HuH-7 (cell line): ENCODE measurements around the gene ZSWIM6.

Source experiments
- DNase-seq: peaks from one replicate; pipeline ENCODE4 v3.0.0; 2011; ENCODE audit warnings: low spot score

Gene ZSWIM6

DNA sequence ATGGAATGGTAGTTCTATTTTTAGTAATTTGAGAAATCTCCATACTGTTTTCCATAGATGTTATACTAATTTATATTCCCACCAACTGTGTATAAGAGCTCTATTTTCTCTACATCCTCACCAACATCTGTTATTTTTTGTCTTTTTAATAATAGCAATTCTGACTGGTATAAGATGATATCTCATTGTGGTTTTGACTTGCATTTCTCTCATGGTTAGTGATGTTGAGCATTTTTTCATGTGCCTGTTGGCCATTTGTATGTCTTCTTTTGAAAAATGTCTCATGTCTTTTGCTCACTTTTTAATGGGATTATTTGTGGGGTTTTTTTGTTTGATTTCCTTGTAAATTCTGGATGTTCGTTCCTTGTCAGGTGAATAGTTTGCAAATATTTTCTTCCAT, 154.4 kb downstream of the ZSWIM6 start:
- DNase-seq: no peak

DNA sequence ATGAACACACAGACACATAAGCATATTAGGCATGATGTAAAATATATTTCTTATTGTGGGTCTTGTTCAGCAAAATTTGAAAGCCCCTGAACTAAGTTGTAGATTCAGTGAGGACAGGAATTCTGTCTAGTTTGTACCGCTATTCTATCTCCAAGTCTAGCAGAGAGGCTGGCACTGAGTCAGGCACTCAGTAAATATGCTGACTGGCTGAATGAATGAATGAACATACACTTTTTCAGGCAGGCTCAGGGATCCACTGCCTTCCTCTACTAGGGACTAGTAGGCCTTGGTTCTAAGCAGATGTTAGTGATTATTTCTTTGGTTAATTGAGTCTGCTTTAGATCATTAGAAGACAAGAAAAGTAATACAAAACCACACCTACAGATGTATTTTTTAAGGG, 157.5 kb downstream of the ZSWIM6 start:
- no peak for DNase-seq

DNA sequence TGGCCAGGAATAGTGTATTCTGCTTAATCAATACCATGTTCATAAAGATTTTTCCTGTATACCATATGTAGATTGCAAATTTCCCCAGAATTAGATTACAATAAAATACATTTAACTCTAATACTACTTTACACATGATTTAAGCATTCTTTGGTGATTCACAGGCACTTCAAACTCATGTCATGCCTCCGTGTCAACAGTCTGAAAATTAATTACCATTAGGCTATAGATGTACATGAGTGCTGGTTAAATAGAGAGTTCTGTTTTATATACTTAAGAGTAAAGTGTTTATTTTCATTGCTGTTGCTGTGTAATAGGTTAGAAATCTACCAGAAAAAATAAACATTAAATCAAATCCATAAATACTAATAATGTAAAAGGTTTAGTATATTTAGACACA, 159.8 kb downstream of the ZSWIM6 start:
- no peak for DNase-seq

DNA sequence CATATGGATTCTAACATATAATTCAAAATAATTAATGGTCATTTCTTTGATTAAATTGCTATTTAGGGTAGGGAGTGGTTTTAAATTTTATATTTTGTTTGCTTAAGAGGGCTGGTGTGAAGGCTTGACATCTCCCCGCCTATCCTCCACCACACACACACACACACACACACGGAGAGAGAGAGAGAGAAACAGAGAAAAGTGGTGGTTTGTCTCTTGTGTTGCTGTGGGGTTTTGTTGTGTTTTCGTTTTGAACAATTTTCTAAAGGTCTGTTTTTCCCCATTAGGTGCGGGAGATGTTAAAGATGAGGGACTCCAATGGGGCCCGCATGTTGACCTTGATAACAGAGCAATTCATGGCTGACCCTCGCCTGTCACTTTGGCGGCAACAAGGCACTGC, 161.9 kb downstream of the ZSWIM6 start:
- no peak for DNase-seq

DNA sequence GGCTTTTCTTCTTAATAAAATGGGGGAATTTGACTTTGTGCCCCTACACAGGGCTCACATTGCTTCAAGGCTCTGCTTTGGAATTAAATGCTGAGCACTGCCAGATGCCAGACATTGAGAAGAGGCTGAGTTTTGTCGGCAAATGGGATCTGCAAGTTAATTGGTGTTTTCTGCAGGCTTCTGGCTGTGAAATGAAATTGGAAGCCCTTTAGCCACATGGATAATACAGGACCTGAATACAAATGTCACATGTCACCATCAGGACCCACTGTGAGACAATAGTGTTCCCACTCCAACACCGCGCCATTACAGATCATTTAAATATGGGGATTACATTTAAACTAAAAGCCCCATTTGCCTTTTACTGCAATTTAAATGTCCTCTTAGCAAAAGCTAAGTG, 164.4 kb downstream of the ZSWIM6 start:
- no peak for DNase-seq

DNA sequence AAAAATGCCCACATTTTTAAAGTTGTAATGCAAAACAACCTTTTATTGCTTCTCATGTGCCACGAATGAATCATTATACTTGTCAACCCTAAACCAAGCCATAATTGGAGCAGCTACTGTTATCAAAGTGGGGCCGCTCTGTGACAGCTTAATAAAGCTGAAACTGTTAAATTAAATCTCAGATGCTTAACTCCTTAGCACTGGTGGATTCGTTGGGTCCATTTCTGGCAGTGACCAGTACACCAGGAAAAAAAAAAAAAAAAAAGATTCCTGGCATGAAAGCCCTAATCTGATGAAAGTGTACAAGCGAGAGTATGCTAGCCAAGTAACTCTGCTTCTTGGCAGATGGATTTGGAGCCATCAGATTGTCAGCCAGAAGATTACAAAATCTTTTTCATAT, 164.8 kb downstream of the ZSWIM6 start:
- no peak for DNase-seq

DNA sequence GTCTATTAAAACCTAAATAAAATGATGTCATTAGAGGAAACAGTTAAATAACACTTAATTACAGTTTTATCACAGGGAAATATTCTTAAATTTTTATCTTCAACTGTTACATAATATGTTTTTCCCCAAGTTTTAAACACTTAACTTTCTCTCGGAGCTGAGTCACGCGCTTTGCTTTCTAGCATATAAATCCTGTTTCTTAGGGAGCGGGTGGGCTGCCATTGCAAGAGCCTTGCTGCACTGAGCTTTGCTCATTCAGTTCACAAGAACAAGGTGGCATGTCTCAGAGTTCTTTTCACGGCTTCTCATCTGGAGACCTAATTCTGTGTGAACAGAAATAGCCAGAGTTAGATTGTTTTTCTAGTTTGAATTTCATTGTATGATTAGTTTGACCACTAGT, 166.1 kb downstream of the ZSWIM6 start:
- no peak for DNase-seq

DNA sequence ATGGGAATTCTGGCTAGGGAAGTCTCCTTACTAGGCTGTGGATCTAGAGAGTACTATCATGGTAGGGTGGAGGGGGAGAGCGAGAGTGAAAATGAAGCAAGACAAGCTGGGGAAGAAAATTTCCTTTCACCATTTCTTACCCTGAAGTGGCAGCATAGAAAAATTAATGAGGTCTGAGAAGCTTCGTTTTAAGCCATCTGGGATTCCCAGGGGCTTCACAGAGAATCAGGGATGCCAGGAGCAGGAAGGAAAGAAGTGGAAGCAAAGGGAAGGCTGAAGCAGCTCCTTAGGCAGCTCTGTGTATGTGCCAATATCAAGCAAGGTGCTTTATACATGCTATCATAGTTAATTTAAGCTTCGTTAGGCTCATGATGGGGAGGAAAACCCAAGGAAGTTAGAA, 169.9 kb downstream of the ZSWIM6 start:
- no peak for DNase-seq

DNA sequence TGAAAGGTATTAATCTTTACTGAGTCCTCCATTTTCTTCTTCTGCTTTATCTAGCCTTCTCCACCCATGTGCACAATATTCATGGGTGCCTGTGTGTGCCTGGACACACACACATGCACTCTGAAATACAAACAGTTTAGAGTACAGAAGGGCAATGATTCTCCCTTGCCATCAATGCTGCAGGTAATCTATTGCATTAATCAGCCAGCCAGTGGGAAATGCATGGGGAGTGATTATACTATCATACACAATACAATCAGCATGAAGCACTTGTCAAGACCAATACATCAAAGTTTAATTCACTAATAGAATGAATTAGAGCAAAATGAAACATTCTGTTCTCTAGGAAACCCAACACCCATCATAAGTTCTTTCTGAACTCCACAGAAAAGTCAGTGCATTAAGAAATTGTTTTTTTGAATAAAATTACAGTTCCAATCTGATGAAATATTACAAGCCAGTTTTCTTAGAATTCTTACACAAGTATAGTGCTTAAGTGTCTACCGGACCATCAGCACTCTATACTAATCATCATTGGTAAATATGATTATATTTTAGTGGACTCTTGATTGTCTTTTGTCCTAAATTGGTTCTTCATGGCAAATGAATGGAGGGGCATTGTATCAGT, 172.2 kb downstream of the ZSWIM6 start:
- DNase-seq: no peak

DNA sequence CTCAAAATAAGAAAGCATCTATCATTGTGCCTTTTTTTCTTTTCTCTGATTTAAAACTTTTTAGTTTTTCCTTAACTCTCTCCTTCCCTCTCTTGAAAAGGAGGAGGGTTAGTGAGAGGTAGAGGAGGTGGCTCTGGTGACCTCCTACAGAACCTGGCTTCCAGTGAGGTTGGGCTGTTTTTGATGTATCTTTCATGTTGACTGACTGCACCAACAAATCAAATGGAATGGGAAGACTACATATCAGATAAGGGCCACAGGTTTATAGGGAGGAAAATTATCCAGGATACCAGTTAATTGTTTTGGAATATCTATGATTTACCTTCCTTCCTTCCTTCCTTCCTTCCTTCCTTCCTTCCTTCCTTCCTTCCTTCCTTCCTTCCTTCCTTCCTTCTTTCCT, 173.2 kb downstream of the ZSWIM6 start:
- no peak for DNase-seq

DNA sequence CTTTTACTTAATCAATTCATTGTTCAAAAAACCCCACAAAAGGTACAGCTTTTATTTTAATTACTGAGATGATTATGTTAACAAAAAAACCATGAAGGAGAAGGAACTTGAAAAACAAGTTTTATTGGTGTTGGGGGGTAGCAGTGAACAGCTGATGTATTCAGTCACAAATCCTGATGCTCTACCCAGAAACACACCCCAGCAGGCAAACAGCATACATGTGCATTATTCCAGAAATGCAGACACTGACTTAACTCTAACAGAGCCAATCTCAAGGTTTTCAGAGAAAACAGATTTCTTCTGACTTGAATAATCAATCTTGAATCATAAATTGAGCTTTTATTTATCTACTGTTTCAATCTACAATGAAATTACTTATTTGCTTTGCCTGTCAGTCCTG, 175.2 kb downstream of the ZSWIM6 start:
- DNase-seq: no peak

DNA sequence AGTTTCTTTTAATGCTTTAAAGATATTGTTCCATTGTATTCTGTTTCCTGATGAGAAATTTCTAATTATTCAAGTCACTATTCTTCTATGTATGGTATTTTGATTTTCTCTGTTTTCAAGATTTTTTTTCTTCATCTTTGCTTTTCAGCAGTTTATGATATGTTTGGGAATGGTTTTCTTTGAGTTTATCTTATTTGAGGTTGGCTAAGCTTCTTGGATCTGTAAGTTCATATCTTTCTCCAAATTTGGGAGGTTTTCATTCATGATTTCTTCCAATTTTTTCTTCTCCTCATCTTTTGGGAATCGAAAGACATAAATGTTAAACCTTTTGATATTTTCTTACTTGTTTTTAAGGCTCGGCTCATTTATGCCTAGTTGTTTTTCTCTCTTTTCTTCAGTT, 184.9 kb downstream of the ZSWIM6 start:
- DNase-seq: no peak

DNA sequence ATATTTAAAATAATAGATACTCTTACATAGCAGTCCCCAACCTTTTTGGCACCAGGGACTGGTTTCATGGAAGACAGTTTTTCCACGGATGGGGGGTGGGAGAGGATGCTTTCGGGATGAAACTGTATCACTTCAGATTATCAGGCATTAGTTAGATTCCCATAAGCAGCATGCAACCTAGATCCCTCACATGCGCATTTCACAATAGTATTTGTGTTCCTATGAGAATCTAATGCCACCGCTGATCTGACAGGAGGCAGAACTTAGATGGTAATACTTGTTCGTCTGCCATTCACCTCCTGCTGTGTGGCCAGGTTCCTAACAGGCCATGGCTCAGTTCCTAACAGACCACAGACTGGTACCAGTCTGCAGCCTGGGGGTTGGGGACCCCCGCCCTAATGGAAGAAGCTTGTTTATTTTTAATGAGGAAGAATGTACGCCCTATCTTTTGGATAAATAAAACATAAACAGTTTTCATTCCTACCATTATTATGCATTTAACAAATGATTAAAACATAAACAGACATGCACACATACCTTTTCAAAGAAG, 187.7 kb downstream of the ZSWIM6 start:
- DNase-seq: no peak

DNA sequence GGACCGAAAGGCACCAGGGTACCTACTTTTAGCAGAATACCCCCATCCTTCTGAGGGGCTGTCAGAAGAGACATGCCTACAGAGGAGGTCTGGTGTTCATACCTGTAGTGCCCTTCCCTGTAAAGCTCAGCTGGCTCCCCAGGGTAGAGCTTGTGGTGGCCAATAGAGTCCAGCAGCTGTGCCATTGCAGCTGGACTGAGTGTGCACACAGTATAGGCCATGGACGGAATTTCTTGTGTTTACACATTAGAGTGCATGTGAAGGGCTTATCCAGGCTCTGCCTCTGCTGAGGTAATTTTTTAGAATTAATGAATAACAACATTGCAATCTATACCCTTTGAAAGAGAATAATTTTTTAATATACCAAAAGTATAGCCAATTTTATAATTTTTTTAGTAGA, 191.0 kb downstream of the ZSWIM6 start:
- DNase-seq: no peak

DNA sequence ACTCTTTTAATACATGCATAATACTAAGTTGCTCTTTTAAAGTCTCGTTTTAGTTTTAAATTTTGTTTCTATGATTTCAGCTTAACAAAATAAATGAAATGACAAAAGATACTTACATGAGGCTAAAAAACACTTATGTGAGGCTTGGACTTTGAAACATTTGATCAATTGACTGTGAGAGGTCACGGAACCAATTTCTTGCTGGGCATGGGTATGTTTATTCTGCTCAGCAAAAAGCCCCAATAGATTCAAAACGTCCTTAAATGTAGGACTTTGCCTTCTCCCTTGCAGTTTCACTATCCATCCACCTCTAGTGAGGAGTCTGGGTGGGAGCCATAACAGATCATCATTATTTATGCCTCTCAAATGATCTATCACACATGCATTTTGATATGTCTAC, 191.9 kb downstream of the ZSWIM6 start:
- DNase-seq: no peak

DNA sequence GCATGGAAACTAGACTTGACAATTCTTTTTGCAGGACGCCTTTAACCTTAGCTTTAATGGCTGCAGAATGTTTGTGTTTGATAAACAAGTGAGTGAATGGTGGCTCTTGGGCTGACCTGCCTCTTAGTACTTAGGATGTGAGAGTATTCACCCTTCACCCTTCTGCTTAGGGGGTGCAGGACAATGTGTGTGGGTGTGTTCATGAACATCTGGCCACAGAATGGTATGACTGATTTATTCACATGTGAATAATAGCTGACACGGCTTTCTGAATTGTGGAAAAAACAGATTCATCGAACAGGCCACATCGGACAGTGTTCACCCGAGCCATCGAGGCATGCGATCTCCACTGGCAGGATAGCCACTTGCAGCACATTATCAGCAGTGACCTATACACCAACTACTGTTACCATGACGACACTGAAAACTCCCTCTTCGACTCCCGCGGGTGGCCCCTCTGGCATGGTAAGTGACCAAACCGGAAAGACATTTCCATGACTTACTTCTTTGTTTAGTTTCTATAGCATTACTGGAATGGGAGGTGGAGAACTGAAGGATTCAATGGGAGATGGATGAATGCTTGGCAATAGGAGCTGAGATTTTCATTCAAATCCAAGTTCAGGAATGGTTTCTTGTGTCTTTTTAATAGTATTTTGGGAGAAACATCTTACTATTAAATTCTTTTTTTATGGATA, 193.6 kb downstream of the ZSWIM6 start:
- no peak for DNase-seq

DNA sequence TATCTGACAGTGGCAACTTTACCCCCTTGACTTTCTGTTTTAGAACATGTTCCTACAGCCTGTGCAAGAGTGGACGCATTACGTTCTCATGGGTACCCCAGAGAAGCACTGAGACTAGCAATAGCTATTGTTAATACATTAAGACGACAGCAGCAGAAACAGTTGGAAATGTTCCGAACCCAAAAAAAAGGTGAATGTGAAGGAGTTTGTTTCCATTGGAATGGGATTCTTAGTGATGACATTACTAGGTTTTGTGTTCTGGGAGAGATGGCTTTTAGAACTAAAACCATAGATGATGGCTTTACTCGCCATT, 194.1 kb downstream of the ZSWIM6 start:
- DNase-seq: no peak

DNA sequence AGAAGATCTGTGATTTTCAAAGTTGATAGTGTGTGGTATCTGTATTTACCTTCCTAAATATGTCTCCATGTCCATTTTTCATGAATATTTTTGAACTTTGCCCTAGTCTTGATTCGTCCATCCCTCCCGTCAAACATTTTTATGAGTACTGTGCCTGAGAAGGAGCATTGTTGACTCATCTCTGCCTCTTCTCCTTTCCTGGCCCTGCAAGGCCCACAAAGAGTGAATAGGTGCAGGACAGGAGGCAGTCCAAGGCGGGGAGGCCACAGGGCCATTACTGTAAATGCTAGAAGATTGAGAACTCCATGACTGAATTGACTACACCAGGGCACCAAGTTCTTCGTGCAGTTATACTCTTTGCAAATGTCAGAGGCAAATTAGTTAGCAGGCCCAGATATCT, 200.9 kb downstream of the ZSWIM6 start:
- no peak for DNase-seq

DNA sequence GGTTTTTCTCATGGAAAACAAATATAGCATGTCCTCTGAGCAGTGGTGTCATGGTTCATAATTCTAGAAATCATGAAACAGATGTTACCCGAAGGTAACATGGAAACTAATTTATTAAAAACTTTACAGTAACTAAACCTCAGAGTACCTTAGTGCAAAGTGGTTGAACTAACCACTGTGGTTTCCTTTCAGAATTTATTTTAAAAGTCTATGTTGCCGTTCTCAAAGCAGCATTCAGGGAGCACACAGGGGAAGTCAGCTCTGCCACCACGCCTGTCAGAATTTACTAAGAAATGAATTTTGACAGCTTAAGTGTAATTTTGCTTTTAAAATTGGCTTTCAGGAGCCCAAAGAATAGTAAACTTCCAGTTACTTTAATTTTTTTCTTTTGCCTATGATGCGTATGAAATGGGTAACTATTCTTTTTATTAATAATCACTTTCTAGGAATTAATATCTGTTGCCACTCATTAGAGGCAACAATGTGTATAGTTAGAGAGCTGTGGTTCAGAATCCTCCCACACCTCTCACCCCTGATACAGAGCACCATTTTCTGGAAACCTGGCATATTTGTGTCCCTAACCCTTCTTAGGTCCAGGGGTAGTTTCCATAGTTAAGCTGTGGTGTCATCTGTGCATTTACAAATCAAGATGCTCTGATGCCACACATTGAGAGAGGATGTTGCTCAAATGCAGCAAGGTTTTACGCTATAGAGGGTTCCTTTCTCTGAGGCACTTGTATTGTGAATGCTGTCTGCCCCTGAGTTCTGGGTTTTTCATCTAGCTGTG, 202.6 kb downstream of the ZSWIM6 start:
- no peak for DNase-seq

DNA sequence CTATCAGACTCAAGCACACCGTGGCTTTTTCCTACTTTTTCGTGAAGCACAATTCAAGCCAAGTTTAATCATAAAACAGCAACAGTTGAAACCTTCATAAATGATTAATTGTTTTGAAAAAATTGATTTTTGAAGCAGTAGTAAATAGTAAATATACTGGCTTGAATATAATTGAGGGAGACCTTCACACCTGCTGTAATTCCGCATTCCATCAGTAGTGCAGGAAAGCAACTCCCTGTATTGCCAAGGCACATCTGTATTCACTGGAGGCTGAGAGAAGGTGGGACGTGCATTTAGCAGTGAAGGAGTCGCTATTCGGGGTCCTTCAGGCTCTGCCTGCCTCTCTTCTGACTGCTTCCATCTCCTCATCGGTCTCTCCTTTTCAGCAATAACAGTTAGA, 203.8 kb downstream of the ZSWIM6 start:
- no peak for DNase-seq

DNA sequence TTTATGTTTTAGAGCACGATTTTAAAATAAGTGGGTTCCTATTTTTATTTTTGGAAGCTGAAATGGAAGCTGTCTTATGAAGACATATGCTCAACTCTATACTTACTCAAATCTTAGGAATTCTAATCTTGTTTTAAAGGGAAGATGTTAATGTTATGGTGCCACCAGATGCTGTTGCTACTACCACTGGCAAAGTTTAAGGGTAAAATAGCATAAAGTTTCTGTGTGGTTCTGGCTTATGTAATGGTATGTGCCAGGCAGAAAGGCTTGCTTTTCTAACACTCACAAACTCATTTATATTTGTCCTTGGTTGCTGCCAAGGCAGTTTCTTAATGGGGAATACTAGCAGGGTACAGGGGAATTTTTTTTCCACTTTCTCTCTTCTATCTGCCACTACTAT, 204.9 kb downstream of the ZSWIM6 start:
- DNase-seq: no peak

DNA sequence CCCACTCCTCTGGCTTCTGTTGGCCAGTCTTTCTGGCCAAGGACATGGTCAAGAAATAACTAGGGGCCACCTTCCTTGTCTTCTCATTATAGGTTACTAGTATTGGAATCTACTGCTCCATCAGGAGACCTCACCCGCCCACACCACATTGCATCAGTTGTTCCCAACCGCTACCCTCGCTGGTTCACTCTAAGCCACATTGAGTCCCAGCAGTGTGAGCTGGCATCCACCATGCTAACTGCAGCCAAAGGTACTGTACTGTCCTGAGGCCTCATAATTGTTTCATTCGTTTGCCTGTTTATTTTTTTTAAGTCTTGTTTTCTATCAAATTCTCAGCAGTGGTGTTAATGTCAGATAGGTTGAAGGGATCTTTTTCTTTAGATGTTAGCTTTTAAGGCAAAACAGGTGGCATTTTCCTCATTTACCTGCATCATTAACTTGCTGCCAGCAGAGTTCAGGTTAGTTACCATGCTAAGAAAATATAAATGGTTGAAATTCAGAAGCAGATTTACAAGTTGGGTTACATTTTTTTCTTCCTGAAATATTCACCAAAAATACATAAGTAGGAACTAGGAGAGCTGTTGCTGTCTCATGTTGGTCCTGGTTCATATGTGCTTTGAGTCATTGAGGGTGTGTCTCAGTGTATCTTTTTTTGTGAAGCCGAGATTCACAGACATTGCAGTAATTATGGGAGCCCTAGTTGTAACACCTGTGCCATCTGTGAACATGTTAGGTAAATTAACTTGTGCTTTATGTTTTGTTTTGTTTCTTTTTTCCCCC, 206.9 kb downstream of the ZSWIM6 start:
- DNase-seq: no peak

DNA sequence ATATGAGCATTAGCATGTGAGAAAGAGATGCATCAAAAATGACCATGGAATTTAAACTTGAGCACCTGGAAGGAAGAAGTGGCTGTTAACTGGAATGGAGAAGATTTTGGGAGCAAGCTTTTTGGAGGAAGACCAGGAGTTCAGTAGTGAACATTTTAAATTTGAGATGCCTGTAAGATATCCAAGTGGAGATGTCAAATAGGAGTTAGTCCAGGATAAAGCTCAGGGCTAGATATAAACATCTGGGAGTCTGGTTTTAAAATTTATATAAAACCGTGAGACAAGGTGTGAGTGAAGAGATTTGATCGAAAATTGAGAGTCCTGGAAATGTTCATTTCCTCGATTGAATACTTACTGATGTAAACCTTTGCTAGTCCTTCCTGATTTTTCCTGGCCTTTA, 217.5 kb downstream of the ZSWIM6 start:
- DNase-seq: no peak
